ENCODE data around the gene KLK13. TPM values are rescaled to one million over a fixed set of nuclear protein-coding genes. Genes with fewer than 3 reads are reported as not detected.

The KLK13 gene
- total RNA-seq, 1 experiment from 2014 or later = not detected

DNA sequence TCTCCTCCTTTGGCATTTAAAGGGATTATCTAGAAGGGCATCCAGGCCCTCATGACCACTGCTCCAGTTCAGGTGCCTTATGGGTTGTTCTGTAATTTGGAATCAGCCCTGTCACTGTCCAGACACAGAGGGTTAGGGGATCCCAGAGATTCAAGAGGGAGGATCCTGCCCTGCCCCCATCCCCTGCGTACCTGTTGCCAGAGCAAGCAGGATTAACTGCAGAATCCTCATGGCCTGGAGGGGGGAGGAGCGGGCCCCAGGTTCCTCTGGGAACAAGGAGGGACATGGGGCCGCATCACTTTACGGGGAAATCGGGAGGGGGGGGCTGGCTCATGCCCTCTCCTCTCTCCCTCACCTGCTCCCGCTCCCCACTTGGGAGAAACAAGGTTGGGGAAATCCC, 39.5 kb downstream of the KLK13 start:
- DNase-seq (ENCODE audit: extremely low read depth, low read depth) = no peak

DNA sequence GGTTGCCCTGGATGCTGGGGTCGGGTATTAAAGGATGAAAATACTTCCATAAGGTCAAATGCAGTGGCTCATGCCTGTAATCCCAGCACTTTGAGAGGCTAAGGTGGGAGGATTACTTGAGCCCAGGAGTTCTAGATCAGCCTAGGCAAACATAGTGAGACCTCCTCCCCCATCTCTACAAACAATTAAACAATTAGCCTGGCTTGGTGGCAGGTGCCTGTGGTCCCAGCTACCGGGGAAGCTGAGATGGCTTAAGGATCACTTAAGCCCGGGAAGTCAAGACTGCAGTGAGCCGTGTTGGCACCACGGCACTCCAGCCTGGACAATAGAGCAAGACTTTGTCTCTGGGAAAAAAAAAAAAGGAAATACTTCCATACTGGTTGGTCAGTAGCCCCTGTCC, 40.0 kb downstream of the KLK13 start:
- DNase-seq (ENCODE audit: extremely low read depth, low read depth) = no peak

DNA sequence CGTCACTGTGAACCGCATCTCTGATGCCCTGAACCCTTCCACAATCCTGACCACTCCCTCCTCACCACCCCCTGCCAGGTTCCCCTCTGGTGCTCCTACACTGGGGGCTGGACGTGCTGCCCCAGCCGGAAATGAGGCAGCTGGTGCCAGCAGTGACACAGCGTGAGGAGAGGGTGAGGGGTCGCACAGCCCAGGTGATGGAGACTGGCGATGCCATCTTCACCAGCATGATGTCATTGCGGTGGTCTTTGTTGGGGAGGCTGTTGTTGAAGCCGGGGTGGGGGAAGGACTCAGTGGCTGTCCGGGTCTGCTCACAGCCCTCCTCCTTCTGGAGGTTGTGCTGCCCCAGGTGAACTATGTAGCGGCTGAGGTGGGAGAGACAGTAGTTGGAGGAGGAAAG, 40.9 kb downstream of the KLK13 start:
- no peak for DNase-seq (ENCODE audit: extremely low read depth, low read depth)

DNA sequence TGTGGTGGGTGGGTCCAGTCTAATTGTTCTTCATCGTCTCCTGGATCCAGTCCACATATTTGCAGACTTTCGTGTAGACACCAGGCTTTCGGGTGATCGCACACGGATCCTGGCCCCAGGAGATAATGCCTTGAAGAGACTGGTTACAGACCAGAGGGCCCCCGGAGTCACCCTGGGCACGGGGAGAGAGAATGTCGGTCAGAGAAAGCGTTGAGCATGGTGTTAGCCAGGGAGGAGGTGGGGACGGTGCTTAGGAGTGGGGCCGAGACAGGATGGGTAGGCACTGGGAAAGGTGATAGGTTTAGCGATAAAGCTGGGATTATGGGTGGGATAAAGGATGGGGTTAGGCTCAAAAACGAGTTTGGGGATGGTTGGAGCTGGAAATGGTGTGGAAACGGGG, 42.4 kb downstream of the KLK13 start:
- no peak for DNase-seq (ENCODE audit: extremely low read depth, low read depth)

DNA sequence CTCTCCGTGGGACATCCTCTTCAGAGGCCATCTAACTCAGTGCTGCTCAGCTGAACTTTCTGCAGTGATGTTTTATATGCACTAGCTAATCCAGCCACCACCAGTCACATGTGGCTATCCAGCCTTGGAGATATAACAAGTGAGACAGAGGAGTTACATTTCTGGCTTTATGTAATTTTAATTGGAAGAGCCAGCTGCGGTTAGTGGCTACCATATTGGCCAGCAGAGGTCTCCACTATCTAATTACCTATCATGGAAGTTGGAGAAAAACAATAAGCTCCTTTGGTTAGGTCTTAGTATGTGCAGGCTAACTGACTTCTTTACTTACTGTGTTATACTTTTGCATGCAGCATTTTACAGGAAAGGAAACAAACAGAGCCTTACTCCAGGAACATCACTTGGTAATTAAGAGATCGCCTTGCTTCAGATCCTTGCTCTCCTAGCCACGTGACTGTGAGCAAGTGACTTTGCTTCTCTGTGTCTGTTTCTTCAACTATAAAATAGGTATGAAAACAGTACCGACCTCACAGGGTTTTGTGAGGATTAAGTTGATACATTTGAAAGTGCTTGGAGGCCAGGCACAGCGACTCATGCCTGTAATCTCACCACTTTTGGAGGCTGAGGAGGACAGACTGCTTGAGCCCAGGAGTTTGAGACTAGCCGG, 43.8 kb downstream of the KLK13 start:
- DNase-seq (ENCODE audit: extremely low read depth, low read depth) = peak; percentile 31

DNA sequence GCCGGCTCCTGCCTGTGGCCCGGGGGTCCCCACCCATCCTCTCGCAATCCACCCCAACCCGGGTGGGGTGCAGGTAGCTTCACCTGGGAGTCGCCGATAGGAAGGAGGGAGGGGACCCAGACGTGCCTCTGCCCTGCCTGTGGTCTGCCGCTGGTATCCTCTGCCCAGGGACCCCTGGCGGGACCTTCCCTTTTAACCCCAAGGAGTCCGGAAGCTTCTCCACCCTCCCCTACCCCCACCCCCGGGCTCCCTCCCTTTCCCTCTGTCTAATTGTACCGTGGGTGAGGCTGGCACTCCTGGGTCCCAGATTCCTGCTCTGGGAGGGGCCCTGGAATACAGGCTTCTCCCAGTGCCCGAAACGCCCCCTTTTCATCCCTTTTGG, 45.4 kb downstream of the KLK13 start, which contains the start of gene KLK10:
Gene KLK10, minus strand, starts transcription at position 166 of the 382 bp plus-strand sequence. CDS start 579 bp downstream, outside the sequence.
- no peak for DNase-seq (ENCODE audit: extremely low read depth, low read depth)

DNA sequence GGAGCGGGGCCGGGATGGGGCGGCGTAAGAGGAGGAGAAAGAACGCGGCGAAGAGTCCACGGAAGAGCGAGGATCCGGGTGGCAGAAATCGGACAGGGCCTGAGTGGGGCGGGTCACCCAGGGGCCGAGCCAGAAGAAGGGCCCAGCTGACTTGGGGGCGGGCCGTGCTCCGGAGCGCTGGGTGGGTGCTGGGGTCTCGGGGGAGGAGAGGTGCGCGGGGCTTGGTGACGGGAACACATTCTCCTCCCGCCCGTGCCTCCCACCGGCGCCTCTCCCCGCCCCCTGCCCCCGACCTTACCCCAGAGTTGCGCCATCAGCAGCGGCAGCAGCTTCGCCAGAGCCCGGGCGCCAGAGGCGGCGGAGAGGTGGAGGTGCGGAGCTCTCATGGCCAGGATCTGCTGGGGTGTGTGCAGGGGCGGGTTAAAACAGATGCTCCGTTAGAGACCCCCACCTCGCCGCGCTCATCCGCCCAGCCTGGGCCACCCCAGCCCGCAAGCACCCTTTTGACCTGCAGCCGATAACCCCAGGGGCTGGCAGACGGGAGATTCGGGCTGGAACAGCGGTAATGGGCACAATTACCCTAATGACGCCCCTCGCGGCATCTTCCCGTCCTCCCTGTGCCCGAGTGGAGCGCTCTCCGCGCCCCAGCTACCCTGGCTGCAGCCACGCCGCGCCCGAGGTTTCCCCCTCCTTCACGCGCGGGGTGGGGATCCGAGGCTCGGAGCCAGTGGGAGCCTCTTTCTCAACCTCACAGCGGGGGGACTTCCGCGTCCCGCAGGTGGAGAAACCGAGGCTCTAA, 45.9 kb downstream of the KLK13 start:
- DNase-seq (ENCODE audit: extremely low read depth, low read depth) = no peak

DNA sequence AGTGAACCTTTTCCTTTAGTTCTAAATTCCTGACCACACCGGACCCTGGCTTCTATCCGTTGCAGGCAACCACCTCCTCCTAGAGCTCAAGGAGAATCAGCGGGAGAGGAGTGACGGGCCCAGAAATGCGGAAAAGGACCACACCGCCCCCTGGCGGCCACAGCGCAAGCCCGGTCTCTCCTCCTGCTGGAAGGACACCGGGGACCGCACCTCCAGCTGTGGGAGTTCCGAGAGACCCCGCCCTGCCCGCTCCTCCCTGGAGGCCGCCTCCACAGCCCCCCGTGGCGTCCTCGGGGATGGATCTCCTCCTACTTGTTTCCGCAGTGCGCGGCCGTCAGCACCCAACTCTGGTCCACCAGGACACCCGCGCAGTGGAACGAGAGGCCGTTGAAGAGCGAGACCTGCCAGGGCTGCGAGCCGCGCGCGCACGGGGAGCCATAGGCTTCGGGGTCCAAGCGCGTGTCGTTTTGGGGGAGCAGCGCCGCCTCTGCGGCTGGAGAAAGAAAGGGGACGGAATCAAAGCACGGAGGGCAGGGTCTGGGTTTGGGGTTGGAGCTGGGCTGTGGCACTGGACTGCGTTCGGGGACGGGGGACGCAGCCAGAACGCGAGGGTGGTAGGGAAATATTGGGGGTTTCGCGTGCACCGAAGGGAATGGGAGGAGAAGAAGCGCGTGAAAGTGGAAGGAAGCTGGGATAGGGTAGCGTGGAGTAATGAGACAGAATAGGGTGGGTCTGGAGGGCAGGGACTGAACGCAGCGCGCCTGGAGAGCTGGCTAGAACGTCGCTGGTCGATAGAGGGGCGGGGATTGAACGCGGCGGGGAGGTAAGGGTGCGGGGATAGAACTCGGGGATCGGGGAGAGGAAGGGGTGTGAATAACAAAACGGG, 47.9 kb downstream of the KLK13 start:
- DNase-seq (ENCODE audit: extremely low read depth, low read depth) = peak; percentile 46

DNA sequence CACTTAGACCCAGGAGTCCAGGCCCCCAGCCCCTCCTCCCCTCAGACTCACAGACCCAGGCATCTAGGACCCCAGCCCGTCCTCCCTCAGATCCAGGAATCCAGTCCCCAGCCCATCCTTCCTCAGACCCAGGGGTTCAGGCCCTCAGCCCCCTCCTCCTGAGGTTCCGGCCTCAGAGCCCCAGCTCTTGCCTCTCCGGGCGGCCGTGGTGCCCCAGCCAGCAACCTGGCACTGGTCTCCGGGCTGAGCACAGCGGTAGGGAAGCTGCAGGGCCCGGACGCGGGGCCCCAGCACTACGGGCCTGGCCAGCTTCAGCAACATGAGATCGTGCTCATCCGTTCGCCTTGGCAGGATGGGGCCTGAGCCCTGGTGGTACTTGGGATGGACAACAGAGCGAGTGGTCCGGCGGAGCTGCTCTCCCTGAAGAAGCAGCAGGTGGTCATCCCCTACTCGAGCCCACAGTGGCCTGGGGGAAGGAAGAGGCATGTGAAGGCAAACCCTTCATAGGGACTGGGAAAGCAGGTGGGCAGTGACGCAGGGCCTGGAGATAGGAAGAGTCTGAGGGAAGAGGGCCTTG, 49.1 kb downstream of the KLK13 start:
- DNase-seq (ENCODE audit: extremely low read depth, low read depth) = no peak

DNA sequence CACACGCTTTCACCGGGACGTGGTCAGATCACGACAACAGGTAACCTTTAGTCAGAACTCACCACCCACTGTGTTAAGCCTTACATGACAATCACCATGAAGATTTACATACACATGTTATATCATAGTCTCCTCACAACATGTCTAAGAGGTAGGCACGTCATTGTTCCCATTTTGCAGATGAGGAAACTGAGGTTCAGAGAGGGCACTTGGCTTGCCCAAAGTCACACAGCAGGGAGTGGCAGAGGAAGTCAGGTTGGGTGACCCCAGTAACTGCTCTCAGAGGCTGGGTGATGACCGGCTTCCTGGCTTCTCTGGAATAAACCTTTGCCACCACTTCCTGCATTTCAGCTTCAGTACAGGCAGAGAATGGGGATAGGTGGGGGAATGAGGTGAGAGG, 50.6 kb downstream of the KLK13 start:
- no peak for DNase-seq (ENCODE audit: extremely low read depth, low read depth)

DNA sequence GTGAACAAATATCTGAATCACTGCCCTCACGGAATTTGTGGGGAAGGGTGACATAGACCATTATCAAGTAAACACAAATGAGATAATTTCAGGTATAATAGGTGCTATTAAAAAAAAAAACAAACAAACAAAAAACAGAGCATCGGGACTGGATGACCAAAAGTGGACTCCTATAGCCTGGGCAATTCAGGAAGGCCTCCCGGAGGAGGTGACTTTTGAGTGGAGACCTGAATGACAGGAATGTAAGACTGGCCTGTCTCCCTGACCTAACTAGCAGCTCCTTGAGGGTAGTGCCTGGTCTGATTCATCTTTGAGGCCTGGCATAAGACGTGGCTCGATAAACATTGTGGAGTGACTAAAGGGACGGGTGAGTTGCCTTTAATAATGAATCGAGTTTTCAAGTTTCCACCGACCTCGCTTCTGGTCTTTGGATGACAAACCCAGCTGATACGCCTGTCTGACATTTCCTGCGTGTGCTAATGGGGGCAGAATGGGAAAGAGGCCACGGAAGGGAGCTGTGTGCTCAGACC, 52.2 kb downstream of the KLK13 start:
- DNase-seq (ENCODE audit: extremely low read depth, low read depth) = no peak

DNA sequence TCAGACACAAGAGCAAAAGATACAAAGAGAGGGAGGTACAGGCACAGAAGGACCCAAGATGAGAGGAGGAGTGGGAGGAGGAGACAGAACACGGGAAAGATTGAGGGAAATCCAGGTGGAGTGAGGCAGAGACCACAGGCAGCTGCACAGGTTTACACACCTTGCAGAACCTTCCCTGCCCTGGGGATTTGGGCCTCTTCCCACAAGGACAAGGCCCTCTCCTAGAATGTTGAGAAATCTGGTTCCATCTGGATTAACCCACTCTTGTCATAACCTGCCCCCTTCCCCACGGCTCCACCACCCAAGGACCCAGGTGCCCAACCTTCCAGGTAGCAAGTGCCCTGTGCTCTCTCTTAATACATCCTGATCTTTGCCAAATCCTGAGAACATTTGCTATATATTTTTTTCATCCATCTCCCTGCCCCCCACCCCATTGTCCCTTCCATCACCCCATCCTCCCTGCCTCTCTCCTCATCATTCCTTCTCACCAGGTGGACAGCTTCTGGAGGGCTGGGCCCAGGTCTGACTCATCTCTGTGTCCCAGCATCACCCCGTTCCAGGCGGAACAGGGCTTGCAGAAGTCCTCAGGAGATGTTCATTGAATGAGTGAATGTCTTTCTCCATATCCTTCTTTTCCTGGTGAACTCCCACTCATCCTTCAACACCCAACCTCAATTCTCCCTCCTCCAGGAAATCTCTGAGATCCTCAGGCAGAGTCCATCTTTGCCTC, 54.7 kb downstream of the KLK13 start:
- DNase-seq (ENCODE audit: extremely low read depth, low read depth) = no peak

DNA sequence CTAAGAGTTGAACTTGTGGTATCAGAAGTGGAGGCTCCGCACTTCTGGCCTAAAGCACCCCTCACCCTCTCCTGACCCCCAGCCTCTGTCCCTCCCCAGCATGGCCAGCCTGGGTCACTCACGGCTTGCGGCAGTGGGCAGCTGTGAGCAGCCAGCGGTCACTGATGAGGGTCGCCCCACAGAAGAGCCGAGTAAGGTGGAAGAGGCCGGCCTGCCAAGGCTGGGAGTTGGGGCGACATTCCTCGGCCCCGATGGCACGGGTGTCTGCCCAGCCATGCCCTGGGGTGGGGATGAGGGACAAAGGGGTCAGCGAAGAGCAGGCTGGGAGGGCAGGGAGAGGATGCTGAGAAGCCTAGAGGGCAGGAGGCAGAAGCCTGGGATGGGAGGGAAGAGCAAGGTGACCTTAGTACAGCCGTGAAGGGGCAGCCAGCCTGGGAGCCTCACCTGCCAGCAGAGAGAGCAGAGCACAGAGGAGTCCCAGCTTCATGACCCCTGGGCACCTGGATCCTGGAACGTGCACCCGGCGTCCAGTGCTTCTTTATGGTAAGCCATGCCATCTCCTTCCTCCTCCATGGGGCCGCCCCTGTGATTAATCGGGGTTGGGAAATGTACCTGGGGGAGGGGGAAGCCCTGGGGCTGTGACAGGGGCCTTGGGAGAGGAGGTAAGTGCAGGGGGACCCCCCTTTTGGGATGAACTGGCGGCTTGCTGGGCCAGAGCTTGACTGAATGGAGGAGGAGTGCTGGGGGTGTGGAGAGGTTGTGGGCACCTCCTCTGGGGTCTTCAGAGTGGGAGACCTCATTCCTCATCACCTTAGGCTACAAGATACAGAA, 55.6 kb downstream of the KLK13 start:
- DNase-seq (ENCODE audit: extremely low read depth, low read depth) = no peak

DNA sequence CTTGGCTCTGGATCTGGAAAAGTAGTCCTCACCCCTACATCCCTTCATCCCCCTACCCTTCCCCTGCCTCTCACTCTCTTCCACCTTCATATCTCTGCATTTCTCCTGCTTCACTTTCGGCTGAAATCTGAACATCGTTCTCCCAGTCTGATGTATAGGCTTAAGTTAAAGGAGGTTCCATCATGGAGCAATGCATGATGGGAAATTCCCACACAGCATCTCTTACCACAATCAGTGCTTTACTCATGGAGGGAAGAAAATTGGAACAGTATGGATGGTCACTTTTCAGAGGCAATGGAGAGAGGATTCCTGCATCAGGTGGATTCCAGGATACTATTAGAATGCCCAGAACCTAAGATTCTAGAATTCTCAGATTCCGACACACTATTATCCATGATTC, 57.4 kb downstream of the KLK13 start:
- no peak for DNase-seq (ENCODE audit: extremely low read depth, low read depth)

DNA sequence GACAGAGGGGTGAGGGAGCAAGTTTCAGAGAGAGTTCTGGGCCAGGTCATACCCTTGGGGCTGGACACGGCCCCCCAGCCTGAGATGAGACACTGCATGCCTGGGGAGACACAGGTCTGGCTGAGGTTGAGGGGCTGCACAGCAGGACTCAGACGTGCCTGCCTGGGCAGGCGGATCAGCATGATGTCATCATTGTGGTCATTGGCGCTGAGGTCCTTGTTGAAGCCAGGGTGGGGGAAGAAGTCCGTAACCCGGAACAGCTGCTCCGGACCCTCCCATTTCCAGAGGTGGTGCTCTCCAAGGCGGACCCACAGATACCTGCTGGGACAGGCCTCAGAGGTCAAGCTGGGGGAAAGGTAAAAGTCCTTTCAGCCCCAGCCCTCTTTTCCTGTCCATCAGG, 58.5 kb downstream of the KLK13 start:
- DNase-seq (ENCODE audit: extremely low read depth, low read depth) = no peak

Data from NCI-H460 (cell line).